ENCODE measurements around the gene RAD54L.

RAD54L gene

DNA sequence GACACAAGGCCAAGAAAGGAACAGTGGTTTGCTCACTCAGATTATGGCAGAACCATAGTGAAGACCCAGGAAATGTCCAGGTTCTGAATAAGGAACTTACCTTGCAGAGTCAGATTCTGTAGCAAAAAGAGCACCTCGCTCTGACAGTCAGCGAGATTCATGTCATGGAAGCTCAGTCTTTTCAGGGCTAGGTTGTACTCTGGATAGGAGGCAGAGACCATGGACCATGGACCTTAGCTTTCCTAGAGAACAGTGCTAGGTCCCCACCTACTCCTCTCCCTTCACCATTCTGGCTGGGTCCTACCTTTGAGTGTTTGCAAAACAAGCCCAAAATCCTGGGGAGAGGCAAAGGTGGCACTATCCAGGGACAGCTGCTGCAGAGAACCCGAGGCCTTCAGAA lies 32.5 kb downstream of the RAD54L start:
- DNase-seq (ENCODE audit: extremely low read depth, low read depth): no peak
- TF ChIP-seq, protein P1, sequence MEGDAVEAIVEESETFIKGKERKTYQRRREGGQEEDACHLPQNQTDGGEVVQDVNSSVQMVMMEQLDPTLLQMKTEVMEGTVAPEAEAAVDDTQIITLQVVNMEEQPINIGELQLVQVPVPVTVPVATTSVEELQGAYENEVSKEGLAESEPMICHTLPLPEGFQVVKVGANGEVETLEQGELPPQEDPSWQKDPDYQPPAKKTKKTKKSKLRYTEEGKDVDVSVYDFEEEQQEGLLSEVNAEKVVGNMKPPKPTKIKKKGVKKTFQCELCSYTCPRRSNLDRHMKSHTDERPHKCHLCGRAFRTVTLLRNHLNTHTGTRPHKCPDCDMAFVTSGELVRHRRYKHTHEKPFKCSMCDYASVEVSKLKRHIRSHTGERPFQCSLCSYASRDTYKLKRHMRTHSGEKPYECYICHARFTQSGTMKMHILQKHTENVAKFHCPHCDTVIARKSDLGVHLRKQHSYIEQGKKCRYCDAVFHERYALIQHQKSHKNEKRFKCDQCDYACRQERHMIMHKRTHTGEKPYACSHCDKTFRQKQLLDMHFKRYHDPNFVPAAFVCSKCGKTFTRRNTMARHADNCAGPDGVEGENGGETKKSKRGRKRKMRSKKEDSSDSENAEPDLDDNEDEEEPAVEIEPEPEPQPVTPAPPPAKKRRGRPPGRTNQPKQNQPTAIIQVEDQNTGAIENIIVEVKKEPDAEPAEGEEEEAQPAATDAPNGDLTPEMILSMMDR (IDR thresholded peaks at IDR 0.05; ENCODE audit: low read depth, low read length): no peak

DNA sequence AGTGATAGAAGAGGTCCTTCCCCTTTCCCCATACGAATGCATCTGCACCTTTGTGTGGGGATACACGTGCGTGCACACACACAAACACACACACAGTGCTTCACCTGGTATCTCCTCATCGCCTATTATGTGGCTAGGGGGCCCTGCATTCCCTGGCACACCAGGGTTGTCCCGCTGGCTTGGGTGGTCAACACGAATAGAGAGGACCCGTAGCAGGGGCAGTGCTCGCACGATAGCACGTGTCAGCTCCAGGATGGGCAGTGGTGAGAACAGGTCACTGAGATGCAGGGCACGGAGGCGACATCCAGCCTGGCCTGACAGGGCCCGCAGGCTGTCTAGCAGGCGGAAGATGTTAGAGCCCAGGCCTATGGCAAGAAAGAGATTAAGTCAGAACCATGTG lies 33.5 kb downstream of the RAD54L start:
- no peak for DNase-seq (ENCODE audit: extremely low read depth, low read depth)
- TF ChIP-seq, protein P1 (IDR thresholded peaks at IDR 0.05; ENCODE audit: low read depth, low read length): no peak

DNA sequence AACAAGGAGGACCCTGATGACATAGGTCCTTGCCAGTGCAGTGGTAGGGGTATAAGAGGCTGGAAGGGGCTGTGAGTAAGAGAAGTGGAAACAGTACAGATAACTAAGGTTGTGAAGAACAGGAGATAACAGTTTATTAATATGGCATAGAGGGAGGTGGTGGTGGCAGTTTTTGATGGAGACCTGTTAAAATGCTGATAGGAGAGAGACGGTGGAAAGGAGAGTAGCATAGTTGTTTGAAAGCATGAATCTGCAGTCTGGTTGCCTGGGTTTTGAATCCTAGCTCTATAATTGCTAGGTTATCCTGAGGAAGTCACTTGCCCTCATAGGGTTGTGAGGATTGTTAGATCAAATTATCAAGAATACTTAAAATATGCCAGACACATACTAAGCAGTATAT lies 36.5 kb downstream of the RAD54L start:
- DNase-seq (ENCODE audit: extremely low read depth, low read depth): no peak
- TF ChIP-seq, protein P1 (IDR thresholded peaks at IDR 0.05; ENCODE audit: low read depth, low read length): no peak

DNA sequence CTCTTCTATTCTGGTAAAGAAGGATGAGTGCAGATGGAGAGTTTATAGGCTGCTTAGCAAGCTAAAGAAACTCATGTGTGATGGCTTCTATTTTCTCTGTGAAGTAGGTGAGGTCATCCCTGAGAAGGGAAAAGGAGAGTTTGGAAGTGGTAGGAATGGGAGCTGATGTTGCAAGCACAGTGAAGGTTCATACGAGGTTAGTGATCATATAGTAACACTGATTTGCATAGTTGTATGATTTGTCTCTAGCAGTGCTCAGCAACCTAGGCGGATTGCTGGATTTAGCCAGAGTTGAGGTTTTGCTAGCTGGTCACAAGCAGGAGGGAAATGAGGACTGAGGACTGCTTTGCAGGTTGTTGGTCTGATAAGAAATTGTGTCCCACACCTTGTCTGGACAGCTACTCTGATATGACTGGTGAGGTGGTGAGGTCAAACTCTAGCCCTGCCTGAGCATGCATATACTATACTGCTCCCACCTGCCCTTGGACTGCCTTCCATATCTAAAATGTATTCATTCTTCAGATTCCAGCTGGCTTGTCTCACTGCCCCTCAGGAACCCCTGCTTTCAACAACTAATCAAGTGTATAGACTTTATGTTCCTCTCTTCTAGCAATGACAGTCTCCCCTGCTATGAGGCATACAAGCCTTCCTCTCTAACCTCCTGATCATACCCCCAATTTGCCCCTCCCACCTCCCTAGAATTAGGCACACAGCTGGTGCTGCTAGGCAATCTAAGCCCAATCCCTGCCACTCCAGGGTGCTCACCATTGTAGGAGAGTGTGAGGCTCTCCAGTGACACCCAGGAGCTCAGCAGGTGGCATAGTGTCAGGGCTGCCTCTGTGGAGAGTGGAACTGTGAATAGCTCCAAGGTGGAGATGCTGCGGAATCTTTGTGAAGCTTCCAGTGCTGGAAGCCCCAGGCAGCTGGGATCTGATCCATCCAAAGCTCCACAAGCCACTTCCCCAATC lies 37.3 kb downstream of the RAD54L start:
- DNase-seq (ENCODE audit: extremely low read depth, low read depth): no peak
- TF ChIP-seq, protein P1 (IDR thresholded peaks at IDR 0.05; ENCODE audit: low read depth, low read length): no peak

DNA sequence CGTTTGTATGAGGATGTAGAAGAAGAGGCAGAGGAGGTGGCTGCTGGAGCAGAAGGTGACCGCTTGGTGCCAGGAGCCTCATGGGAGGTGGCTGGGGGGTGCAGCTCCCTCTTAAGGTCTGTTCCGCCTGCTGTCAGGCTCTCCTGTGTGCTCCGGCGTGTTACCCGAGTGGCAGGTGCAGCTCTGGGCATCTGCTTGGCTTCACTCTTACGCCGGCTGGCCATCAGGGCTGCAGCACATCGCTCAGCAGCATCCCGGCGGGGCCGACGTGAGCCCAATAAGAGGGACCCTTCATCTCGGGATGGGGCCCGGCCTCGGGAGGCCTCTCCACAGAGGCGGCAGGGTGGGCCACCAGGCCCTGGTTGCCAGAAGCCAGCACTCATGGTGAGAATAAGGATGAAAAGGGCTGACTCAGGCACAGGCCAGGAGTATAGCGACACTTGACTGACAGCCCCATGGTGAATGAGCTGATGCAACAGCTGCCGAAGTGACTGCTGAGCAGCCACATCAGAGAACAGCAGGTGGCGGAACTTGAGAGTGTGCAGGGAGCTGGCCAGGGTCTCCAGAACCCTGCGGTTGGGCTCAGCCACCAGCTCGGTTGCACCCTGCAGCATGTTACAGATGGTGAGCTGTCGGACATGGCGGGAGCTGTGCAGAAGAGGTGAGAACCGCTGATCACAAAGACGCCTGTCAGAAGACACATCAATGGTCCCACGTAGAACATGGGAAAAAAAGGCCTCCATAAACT lies 38.3 kb downstream of the RAD54L start:
- no peak for DNase-seq (ENCODE audit: extremely low read depth, low read depth)

DNA sequence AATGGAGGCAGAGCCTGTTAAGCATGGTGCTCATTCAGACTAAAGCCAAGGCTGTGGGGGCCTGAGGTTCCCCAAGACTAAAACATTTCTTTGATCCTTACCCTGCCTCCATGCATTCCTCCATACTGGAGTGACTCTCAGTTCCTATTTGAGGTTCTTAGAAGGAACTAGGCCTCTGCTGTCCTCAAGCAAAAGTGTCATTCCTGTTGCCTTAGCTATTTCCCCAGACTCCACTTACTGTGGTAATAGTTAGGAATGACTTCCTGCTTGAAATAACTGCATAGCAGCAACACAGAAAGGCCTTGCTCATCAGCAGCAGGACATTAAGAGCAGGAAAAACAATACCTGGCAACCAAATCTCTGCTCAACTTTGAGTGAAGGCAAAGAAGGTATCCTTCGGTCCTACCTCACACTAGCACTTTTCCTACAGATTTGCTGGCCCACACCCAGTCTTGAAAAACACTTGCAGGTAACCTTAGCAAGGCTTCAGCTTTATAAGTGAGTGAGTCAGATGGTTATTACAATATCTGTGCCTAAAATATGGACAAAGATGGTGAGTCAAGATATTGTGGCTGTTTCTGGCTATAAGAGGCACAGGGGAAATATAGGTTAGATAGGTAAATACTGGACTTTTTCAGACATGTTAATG lies 41.0 kb downstream of the RAD54L start:
- TF ChIP-seq, protein P1 (IDR thresholded peaks at IDR 0.05; ENCODE audit: low read depth, low read length): no peak
- no peak for DNase-seq (ENCODE audit: extremely low read depth, low read depth)

More for the DNA sequence above, 38.3 kb downstream of the RAD54L start:
- TF ChIP-seq, protein P1 (IDR thresholded peaks at IDR 0.05; ENCODE audit: low read depth, low read length): no peak

All from AG09319 (cell line).